H9 (cell line): Measurements from ENCODE around the gene SVEP1. TPM values are rescaled to one million over a fixed set of nuclear protein-coding genes. Genes with fewer than 3 reads are reported as not detected.
A peak's percentile ranks its signal among the peaks of the same experiment; 100 is the strongest.

Experiments
- DNase-seq: peaks from one replicate; pipeline ENCODE4 v3.0.0-alpha.2; 2017
- H2AFZ ChIP-seq: one replicate; pipeline ENCODE4 v1.6.1; 2013; ENCODE audit warnings: mild to moderate bottlenecking, low read length, control low read depth, moderate library complexity
- H2AK5ac ChIP-seq: 2 replicates; pipeline ENCODE4 v1.6.1; 2013; ENCODE audit warnings: low read length, control low read depth, mixed read lengths; ENCODE audit not compliant: insufficient read length
- H2BK120ac ChIP-seq: one replicate; pipeline ENCODE4 v1.6.1; 2013; ENCODE audit warnings: low read depth, mild to moderate bottlenecking, low read length, control low read depth, inconsistent platforms; ENCODE audit not compliant: poor library complexity, severe bottlenecking
- H2BK12ac ChIP-seq: 2 replicates; pipeline ENCODE4 v1.6.1; 2013; ENCODE audit warnings: low read length, control low read depth, mixed read lengths, low read depth; ENCODE audit not compliant: insufficient read length
- H2BK15ac ChIP-seq: 2 replicates; pipeline ENCODE4 v1.6.1; 2013; ENCODE audit warnings: low read depth, low read length, control low read depth
- H2BK20ac ChIP-seq: one replicate; pipeline ENCODE4 v1.6.1; 2013; ENCODE audit warnings: low read depth, mild to moderate bottlenecking, low read length, control low read depth, inconsistent platforms; ENCODE audit not compliant: poor library complexity, severe bottlenecking
- H2BK5ac ChIP-seq: 2 replicates; pipeline ENCODE4 v1.6.1; 2013; ENCODE audit warnings: low read length, control low read depth, mixed read lengths; ENCODE audit not compliant: insufficient read length
- H3K14ac ChIP-seq: 2 replicates; pipeline ENCODE4 v1.6.1; 2013; ENCODE audit warnings: low read length, control low read depth; ENCODE audit not compliant: insufficient read depth
- H3K18ac ChIP-seq: 2 replicates; pipeline ENCODE4 v1.6.1; 2013; ENCODE audit warnings: low read depth, mild to moderate bottlenecking, mixed read lengths, low read length, control low read depth; ENCODE audit not compliant: insufficient read length
- H3K23ac ChIP-seq: 2 replicates; pipeline ENCODE4 v1.6.1; 2013; ENCODE audit warnings: low read length, control low read depth, mixed read lengths, low read depth; ENCODE audit not compliant: insufficient read length
- H3K23me2 ChIP-seq: 2 replicates; pipeline ENCODE4 v1.6.1; 2013; ENCODE audit warnings: low read depth, mild to moderate bottlenecking, mixed read lengths, low read length, control low read depth; ENCODE audit not compliant: insufficient read length, poor library complexity, severe bottlenecking
- H3K27ac ChIP-seq: 2 replicates; pipeline ENCODE4 v1.5.1; 2013; ENCODE audit warnings: low read length, control low read depth, mixed read lengths, low read depth; ENCODE audit not compliant: insufficient read length
- H3K27me3 ChIP-seq: 2 replicates; pipeline ENCODE4 v1.6.1; 2013; ENCODE audit warnings: low read length, control low read depth, inconsistent platforms; ENCODE audit not compliant: insufficient read depth
- H3K4ac ChIP-seq: 2 replicates; pipeline ENCODE4 v1.6.1; 2013; ENCODE audit warnings: low read depth, mild to moderate bottlenecking, control low read depth, inconsistent platforms, low read length, moderate library complexity
- H3K4me1 ChIP-seq: 2 replicates; pipeline ENCODE4 v1.6.1; 2013; ENCODE audit warnings: low read length, control low read depth, inconsistent platforms; ENCODE audit not compliant: insufficient read depth
- H3K4me2 ChIP-seq: 2 replicates; pipeline ENCODE4 v1.6.1; 2013; ENCODE audit warnings: low read length, control low read depth, mixed read lengths; ENCODE audit not compliant: insufficient read length, insufficient read depth
- H3K56ac ChIP-seq: 2 replicates; pipeline ENCODE4 v1.6.1; 2013; ENCODE audit warnings: low read depth, mild to moderate bottlenecking, mixed read lengths, low read length, control low read depth; ENCODE audit not compliant: insufficient read length
- H3K79me1 ChIP-seq: 2 replicates; pipeline ENCODE4 v1.6.1; 2013; ENCODE audit warnings: low read depth, mild to moderate bottlenecking, moderate library complexity, low read length, control low read depth, inconsistent platforms; ENCODE audit not compliant: insufficient read depth, poor library complexity, severe bottlenecking
- H3K79me2 ChIP-seq: 2 replicates; pipeline ENCODE4 v1.6.1; 2013; ENCODE audit warnings: low read length, control low read depth, inconsistent platforms; ENCODE audit not compliant: insufficient read depth
- H3K9ac ChIP-seq: 2 replicates; pipeline ENCODE4 v1.6.1; 2013; ENCODE audit warnings: low read length, control low read depth, mixed read lengths; ENCODE audit not compliant: insufficient read length; ENCODE audit errors: extremely low read depth
- H3K9me3 ChIP-seq: one replicate; pipeline ENCODE4 v1.6.1; 2013; ENCODE audit warnings: low read depth, low read length, inconsistent platforms; ENCODE audit not compliant: control insufficient read depth
- H3T11ph ChIP-seq: one replicate; pipeline ENCODE4 v1.6.1; 2013; ENCODE audit warnings: mild to moderate bottlenecking, low read length, control low read depth, inconsistent platforms
- H4K20me1 ChIP-seq: one replicate; pipeline ENCODE4 v1.6.1; 2013; ENCODE audit not compliant: control insufficient read depth, insufficient read length, insufficient read depth
- H4K5ac ChIP-seq: 2 replicates; pipeline ENCODE4 v1.6.1; 2013; ENCODE audit warnings: low read depth, mild to moderate bottlenecking, mixed read lengths, low read length, control low read depth; ENCODE audit not compliant: insufficient read length
- H4K8ac ChIP-seq: replicated peaks from 2 replicates; pipeline ENCODE4 v1.6.1; 2013; ENCODE audit warnings: low read length, control low read depth, mixed read lengths, low read depth; ENCODE audit not compliant: insufficient read length
- H4K91ac ChIP-seq: 2 replicates; pipeline ENCODE4 v1.6.1; 2013; ENCODE audit warnings: low read depth, mild to moderate bottlenecking, moderate library complexity, mixed read lengths, low read length, control low read depth; ENCODE audit not compliant: insufficient read length
- H3K27ac Mint-ChIP-seq, 3 experiments: 2 replicates in 2 of 3; 3 replicates in 1 of 3; pipeline ENCODE4 v1.8.0; 2020 to 2021; ENCODE audit warnings: mixed read lengths in 3 of 3, mild to moderate bottlenecking in 1 of 3, moderate library complexity in 1 of 3
- H3K27me3 Mint-ChIP-seq: 2 replicates; pipeline ENCODE4 v1.8.0; 2021; ENCODE audit warnings: low read depth, mild to moderate bottlenecking, moderate library complexity, mixed read lengths
- H3K36me3 Mint-ChIP-seq, 3 experiments: 2 replicates in 2 of 3; 3 replicates in 1 of 3; pipeline ENCODE4 v1.8.0; 2020 to 2021; ENCODE audit warnings: low read depth in 3 of 3, mixed read lengths in 3 of 3; ENCODE audit not compliant: insufficient read depth in 1 of 3
- H3K4me1 Mint-ChIP-seq, 2 experiments: 2 replicates each; pipeline ENCODE4 v1.8.0; 2020; ENCODE audit warnings: mixed read lengths in 2 of 2
- H3K4me3 Mint-ChIP-seq, 2 experiments: 2 replicates in 1 of 2; 3 replicates in 1 of 2; pipeline ENCODE4 v1.8.0; 2020 to 2021; ENCODE audit warnings: mild to moderate bottlenecking in 2 of 2, mixed read lengths in 2 of 2, moderate library complexity in 1 of 2
- H3K9me3 Mint-ChIP-seq, 2 experiments: 2 replicates in 1 of 2; 3 replicates in 1 of 2; pipeline ENCODE4 v1.8.0; 2020; ENCODE audit warnings: mild to moderate bottlenecking in 2 of 2, mixed read lengths in 2 of 2, moderate library complexity in 1 of 2
- WGBS: extraction: QIAGEN DNeasy Blood & Tissue Kit; methylation state at CpG from one replicate; pipeline ENCODE4 v1.1.7; 2013; ENCODE audit warnings: missing lambda C conversion rate, low lambda C conversion rate, mixed read lengths; ENCODE audit not compliant: insufficient read length; ENCODE audit errors: extremely low coverage; 5-methylcytosine and 5-hydroxymethylcytosine counted together
- total RNA-seq: library from RNA; stranded (reverse); gene quantifications from 2 replicates; pipeline ENCODE4 v1.2.1, GENCODE V29; 2021
- TF ChIP-seq, protein P1 (sequence below): fragments of 200-600 bp; sonication (generic); conservative IDR thresholded peaks from 3 replicates; pipeline ENCODE4 v1.8.0; 2021; ENCODE audit warnings: antibody characterized with exemption, mild to moderate bottlenecking

SVEP1 gene
- total RNA-seq, 1 experiment from 2014 or later, result 0.17 TPM

- H3K9ac ChIP-seq, result no peak overlapping the region
- H3K79me2 ChIP-seq, result no peaks in the 10 kb centered on the region
- TF ChIP-seq, protein P1, sequence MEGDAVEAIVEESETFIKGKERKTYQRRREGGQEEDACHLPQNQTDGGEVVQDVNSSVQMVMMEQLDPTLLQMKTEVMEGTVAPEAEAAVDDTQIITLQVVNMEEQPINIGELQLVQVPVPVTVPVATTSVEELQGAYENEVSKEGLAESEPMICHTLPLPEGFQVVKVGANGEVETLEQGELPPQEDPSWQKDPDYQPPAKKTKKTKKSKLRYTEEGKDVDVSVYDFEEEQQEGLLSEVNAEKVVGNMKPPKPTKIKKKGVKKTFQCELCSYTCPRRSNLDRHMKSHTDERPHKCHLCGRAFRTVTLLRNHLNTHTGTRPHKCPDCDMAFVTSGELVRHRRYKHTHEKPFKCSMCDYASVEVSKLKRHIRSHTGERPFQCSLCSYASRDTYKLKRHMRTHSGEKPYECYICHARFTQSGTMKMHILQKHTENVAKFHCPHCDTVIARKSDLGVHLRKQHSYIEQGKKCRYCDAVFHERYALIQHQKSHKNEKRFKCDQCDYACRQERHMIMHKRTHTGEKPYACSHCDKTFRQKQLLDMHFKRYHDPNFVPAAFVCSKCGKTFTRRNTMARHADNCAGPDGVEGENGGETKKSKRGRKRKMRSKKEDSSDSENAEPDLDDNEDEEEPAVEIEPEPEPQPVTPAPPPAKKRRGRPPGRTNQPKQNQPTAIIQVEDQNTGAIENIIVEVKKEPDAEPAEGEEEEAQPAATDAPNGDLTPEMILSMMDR, result no peak
- H3K36me3 Mint-ChIP-seq, result no peaks in the 10 kb centered on the region
- H3K14ac ChIP-seq, result no peak overlapping the region
- no peak overlapping the region for H2BK120ac ChIP-seq
- H2BK20ac ChIP-seq, result no peak overlapping the region
- peak overlapping the region in 2 of 3 experiments; percentile 75 to 89; a peak in 2 of 7 replicates for H3K27ac Mint-ChIP-seq
- no peaks in the 10 kb centered on the region for H3K79me1 ChIP-seq
- no peak overlapping the region for H3K56ac ChIP-seq
- no peak overlapping the region for H4K8ac ChIP-seq
- no peaks in the 10 kb centered on the region for H3K27me3 Mint-ChIP-seq
- no peak overlapping the region for H4K5ac ChIP-seq
- no peak overlapping the region for H3K23ac ChIP-seq
- no peak overlapping the region for H3K4ac ChIP-seq
- H4K91ac ChIP-seq, result no peak overlapping the region
- no peak overlapping the region for H2BK12ac ChIP-seq
- H3K27me3 ChIP-seq, result no peaks in the 10 kb centered on the region
- H3K4me2 ChIP-seq, result no peak overlapping the region
- H3K18ac ChIP-seq, result no peak overlapping the region
- H3K4me1 Mint-ChIP-seq, result peaks cover 0 to 4% of the 10 kb centered on the region in 2 experiments; a peak in 2 of 4 replicates
- no peak overlapping the region for H2BK5ac ChIP-seq
- H3K23me2 ChIP-seq, result no peaks in the 10 kb centered on the region
- no peaks in the 10 kb centered on the region for H3K9me3 ChIP-seq
- no peak overlapping the region for H3T11ph ChIP-seq
- no peaks in the 10 kb centered on the region for H4K20me1 ChIP-seq
- H3K4me1 ChIP-seq, result no peaks in the 10 kb centered on the region
- H3K27ac ChIP-seq, result no peak overlapping the region
- H2AK5ac ChIP-seq, result no peak overlapping the region
- H3K9me3 Mint-ChIP-seq, result no peaks in the 10 kb centered on the region
- WGBS, result no CpG with 5 or more reads among the region's 1 CpG
- no peak overlapping the region for H3K4me3 Mint-ChIP-seq
- peak overlapping the region; percentile 98 for H2AFZ ChIP-seq
- DNase-seq, result peak; percentile 30
- H2BK15ac ChIP-seq, result no peak overlapping the region
Observed at GRCh38 chr9:110464321-110464720, 115.2 kb downstream of the SVEP1 start.
